Astrocyte of the hippocampus (primary cell): Measurements from ENCODE around the gene PIP4K2A.

Experiments
- DNase-seq: peaks from one replicate; pipeline ENCODE4 v3.0.0; 2011; ENCODE audit warnings: low read depth, low spot score

PIP4K2A gene

GRCh38 chr10:22599636-22600228 is 114.6 kb downstream of the PIP4K2A start:
- DNase-seq = no peak

- peak; percentile 66 for DNase-seq
Measured at GRCh38 chr10:22599048-22599561, 115.3 kb downstream of the PIP4K2A start.

GRCh38 chr10:22598478-22598877 is 115.9 kb downstream of the PIP4K2A start:
- peak; percentile 18 for DNase-seq

- DNase-seq = peak; percentile 81
Measured at GRCh38 chr10:22597138-22597537, 117.2 kb downstream of the PIP4K2A start.

GRCh38 chr10:22593636-22594198 is 120.7 kb downstream of the PIP4K2A start:
- DNase-seq = no peak

- DNase-seq = no peak
Measured at GRCh38 chr10:22593026-22593425, 121.4 kb downstream of the PIP4K2A start.

- DNase-seq = no peak
Measured at GRCh38 chr10:22589851-22590514, 124.4 kb downstream of the PIP4K2A start.

GRCh38 chr10:22588462-22588861 is 125.9 kb downstream of the PIP4K2A start:
- no peak for DNase-seq

- DNase-seq = no peak
Measured at GRCh38 chr10:22583683-22584082, 130.7 kb downstream of the PIP4K2A start.

- DNase-seq = no peak
Measured at GRCh38 chr10:22581461-22581860, 132.9 kb downstream of the PIP4K2A start.

- no peak for DNase-seq
Measured at GRCh38 chr10:22580711-22581110, 133.7 kb downstream of the PIP4K2A start.

GRCh38 chr10:22579826-22580225 is 134.6 kb downstream of the PIP4K2A start:
- no peak for DNase-seq

GRCh38 chr10:22573820-22574569 is 140.4 kb downstream of the PIP4K2A start:
- peak; percentile 30 for DNase-seq

GRCh38 chr10:22570733-22571430 is 143.5 kb downstream of the PIP4K2A start:
- DNase-seq = no peak

- no peak for DNase-seq
Measured at GRCh38 chr10:22570234-22570633, 144.1 kb downstream of the PIP4K2A start.

GRCh38 chr10:22568928-22569327 is 145.4 kb downstream of the PIP4K2A start:
- no peak for DNase-seq

- DNase-seq = no peak
Measured at GRCh38 chr10:22564060-22564459, 150.3 kb downstream of the PIP4K2A start.

- no peak for DNase-seq
Measured at GRCh38 chr10:22561909-22562308, 152.5 kb downstream of the PIP4K2A start.

- DNase-seq = peak; percentile 34
Measured at GRCh38 chr10:22560913-22561239, 153.5 kb downstream of the PIP4K2A start.

- DNase-seq = no peak
Measured at GRCh38 chr10:22560096-22560912, 154.1 kb downstream of the PIP4K2A start.

- DNase-seq = no peak
Measured at GRCh38 chr10:22557321-22557720, 157.1 kb downstream of the PIP4K2A start.
